ENCODE measurements around the gene PCIF1. TPM values are rescaled to one million over a fixed set of nuclear protein-coding genes. Genes with fewer than 3 reads are reported as not detected.

The PCIF1 gene
- total and polyA plus RNA-seq, 9 of the 15 experiments (the other 6 are each of a cell fraction or from before 2014, with no cell fraction given) = 5.8 to 29.4 (median 11.3) TPM

DNA sequence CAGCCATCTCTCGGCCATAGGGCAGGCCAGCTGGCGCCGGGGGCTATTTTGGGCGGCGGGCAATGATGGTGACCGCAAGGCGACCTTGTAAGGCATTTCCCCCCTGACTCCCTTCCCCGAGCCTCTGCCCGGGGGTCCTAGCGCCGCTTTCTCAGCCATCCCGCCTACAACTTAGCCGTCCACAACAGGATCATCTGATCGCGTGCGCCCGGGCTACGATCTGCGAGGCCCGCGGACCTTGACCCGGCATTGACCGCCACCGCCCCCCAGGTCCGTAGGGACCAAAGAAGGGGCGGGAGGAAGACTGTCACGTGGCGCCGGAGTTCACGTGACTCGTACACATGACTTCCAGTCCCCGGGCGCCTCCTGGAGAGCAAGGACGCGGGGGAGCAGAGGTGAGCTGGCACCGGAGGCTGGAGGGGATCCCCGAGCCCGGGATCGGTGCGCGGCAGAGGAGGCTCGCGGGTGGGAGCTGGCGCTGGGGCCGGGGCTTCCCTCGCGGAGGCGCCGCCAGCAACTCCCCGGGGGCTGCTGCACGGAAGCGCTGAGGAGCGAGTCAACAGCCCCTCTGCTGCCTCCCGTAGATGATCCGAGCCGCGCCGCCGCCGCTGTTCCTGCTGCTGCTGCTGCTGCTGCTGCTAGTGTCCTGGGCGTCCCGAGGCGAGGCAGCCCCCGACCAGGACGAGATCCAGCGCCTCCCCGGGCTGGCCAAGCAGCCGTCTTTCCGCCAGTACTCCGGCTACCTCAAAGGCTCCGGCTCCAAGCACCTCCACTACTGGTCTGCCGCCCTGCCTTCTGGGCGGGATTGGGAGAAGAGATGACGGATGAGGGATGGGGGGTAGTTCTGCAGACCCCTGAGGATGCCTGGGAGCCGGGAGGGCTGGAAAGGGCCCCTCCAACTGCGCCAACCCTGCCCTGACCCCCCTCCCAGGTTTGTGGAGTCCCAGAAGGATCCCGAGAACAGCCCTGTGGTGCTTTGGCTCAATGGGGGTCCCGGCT is 43.2 kb upstream of the PCIF1 start, which contains the start of the genes CTSA and NEURL2:
Gene CTSA, plus strand, starts transcription at position 351 of the 999 bp plus-strand sequence. Its CDS starts 234 bp downstream, at position 585.
Gene NEURL2, minus strand, starts transcription at position 224 of the 999 bp plus-strand sequence. Its CDS starts 217 bp downstream, at position 7.
- CTCF ChIA-PET (ENCODE audit: low intra/inter-chr PET ratio) = interaction anchor here (0.8 to 2.7 kb wide), 5 partner anchors 91 to 572 kb away, joined by 3 to 9 read pairs (median 3); no protein-coding TSS in a partner anchor
- TF ChIP-seq, protein P1, sequence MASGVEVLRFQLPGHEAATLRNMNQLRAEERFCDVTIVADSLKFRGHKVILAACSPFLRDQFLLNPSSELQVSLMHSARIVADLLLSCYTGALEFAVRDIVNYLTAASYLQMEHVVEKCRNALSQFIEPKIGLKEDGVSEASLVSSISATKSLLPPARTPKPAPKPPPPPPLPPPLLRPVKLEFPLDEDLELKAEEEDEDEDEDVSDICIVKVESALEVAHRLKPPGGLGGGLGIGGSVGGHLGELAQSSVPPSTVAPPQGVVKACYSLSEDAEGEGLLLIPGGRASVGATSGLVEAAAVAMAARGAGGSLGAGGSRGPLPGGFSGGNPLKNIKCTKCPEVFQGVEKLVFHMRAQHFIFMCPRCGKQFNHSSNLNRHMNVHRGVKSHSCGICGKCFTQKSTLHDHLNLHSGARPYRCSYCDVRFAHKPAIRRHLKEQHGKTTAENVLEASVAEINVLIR (CRISPR knock-in tag; IDR thresholded peaks at IDR 0.05) = no peak
- TF ChIP-seq ELF2 (CRISPR knock-in tag; IDR thresholded peaks at IDR 0.05) (no peak), ZNF384 (IDR thresholded peaks at IDR 0.05; ENCODE audit: low read depth, low read length) (no peak), PHF8 (IDR thresholded peaks at IDR 0.05; ENCODE audit: borderline replicate concordance, low read length) (peak; percentile 72; the same call in 1 of the 2 replicates), CBFA2T3 (IDR thresholded peaks at IDR 0.05) (0 out of 2 replicates have a peak, but pooled peaks have one; percentile 18), SIX5 (IDR thresholded peaks at IDR 0.05; ENCODE audit: borderline replicate concordance in 1 of 2, insufficient read depth in 1 of 2, low read depth in 1 of 2, low read length in 2 of 2) (0 out of 4 replicates have a peak, but pooled peaks of 1 of the 2 experiments have one; percentile 19), DACH1 (IDR thresholded peaks at IDR 0.05; ENCODE audit: partially characterized antibody) (peak; percentile 19), DMBX1 (CRISPR knock-in tag; IDR thresholded peaks at IDR 0.05; ENCODE audit: borderline replicate concordance) (peak; percentile 59; the same call in 1 of the 2 replicates), DPF2 (IDR thresholded peaks at IDR 0.05) (peak; percentile 35; the same call in 1 of the 2 replicates)
- TF ChIP-seq, protein P2, sequence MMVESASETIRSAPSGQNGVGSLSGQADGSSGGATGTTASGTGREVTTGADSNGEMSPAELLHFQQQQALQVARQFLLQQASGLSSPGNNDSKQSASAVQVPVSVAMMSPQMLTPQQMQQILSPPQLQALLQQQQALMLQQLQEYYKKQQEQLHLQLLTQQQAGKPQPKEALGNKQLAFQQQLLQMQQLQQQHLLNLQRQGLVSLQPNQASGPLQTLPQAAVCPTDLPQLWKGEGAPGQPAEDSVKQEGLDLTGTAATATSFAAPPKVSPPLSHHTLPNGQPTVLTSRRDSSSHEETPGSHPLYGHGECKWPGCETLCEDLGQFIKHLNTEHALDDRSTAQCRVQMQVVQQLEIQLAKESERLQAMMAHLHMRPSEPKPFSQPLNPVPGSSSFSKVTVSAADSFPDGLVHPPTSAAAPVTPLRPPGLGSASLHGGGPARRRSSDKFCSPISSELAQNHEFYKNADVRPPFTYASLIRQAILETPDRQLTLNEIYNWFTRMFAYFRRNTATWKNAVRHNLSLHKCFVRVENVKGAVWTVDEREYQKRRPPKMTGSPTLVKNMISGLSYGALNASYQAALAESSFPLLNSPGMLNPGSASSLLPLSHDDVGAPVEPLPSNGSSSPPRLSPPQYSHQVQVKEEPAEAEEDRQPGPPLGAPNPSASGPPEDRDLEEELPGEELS (CRISPR knock-in tag; IDR thresholded peaks at IDR 0.05; ENCODE audit: borderline replicate concordance) = no peak
- TF ChIP-seq, protein P3, sequence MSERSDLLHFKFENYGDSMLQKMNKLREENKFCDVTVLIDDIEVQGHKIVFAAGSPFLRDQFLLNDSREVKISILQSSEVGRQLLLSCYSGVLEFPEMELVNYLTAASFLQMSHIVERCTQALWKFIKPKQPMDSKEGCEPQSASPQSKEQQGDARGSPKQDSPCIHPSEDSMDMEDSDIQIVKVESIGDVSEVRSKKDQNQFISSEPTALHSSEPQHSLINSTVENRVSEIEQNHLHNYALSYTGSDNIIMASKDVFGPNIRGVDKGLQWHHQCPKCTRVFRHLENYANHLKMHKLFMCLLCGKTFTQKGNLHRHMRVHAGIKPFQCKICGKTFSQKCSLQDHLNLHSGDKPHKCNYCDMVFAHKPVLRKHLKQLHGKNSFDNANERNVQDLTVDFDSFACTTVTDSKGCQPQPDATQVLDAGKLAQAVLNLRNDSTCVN (CRISPR knock-in tag; IDR thresholded peaks at IDR 0.05) = no peak
- TF ChIP-seq, protein P4, sequence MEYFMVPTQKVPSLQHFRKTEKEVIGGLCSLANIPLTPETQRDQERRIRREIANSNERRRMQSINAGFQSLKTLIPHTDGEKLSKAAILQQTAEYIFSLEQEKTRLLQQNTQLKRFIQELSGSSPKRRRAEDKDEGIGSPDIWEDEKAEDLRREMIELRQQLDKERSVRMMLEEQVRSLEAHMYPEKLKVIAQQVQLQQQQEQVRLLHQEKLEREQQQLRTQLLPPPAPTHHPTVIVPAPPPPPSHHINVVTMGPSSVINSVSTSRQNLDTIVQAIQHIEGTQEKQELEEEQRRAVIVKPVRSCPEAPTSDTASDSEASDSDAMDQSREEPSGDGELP (CRISPR knock-in tag; IDR thresholded peaks at IDR 0.05; ENCODE audit: borderline replicate concordance) = peak; percentile 89

More for the DNA sequence above, 43.2 kb upstream of the PCIF1 start, which contains the start of the genes CTSA and NEURL2:
- Histone ChIP-seq H3K4me3 (peak within 1 kb of the TSS; percentile 69), H3K79me2 (ENCODE audit: control insufficient read depth, insufficient read depth, low read length) (peaks cover 7% of the 10 kb centered on the region; the same call in 1 of the 3 replicates), H3K27me3 (ENCODE audit: control insufficient read depth in 2 of 2, insufficient read depth in 2 of 2, low read length in 2 of 2) (no peaks in the 10 kb centered on the region), H3K9me1 (ENCODE audit: control insufficient read depth, insufficient read depth, low read length) (no peaks in the 10 kb centered on the region), H3K9ac (ENCODE audit: insufficient read depth in 1 of 2, low read depth in 2 of 2, low read length in 2 of 2) (peak within 1 kb of the TSS; percentile 74 to 94), H3K4me2 (ENCODE audit: insufficient read depth, low read length) (peak within 1 kb of the TSS; percentile 81), H2AFZ (ENCODE audit: low read depth, low read length) (peak within 1 kb of the TSS; percentile 96), H3K27ac (ENCODE audit: extremely low read depth, low read depth, low read length) (peak within 1 kb of the TSS; percentile 74), H3K4me1 (replicated peaks in 1 of 2; ENCODE audit: control insufficient read depth in 2 of 2, insufficient read depth in 2 of 2, low read length in 2 of 2) (peaks cover 11 to 40% of the 10 kb centered on the region in 2 experiments), H3K36me3 (ENCODE audit: control insufficient read depth, insufficient read depth, low read length) (peaks cover 33% of the 10 kb centered on the region; the same call in 2 of the 3 replicates), H3K9me3 (replicated peaks; ENCODE audit: control insufficient read depth, insufficient read depth, low read depth, low read length) (no peaks in the 10 kb centered on the region), H4K20me1 (replicated peaks; ENCODE audit: control insufficient read depth, insufficient read depth, low read length) (no peaks in the 10 kb centered on the region)
- POLR2A ChIA-PET = interaction anchor here (0.6 to 3.3 kb wide), 6 partner anchors 9 to 43 kb away, joined by 3 to 13 read pairs (median 4); partner anchors contain the start of genes ACOT8 and ZSWIM1
- DNase-seq (ENCODE audit: extremely low read depth in 1 of 4, low spot score in 3 of 4) = peak; percentile 96 to 98 (median 97)
- FAIRE-seq = peak; percentile 77
- ATAC-seq = peak; percentile 93
- BruUV-seq (replicated peaks) = no TSS peak
- under 1% methylated on average over 54 of the region's 78 CpGs for WGBS (ENCODE audit: insufficient coverage, low coverage, missing lambda C conversion rate)
- in situ Hi-C loops (cut with MboI) (no loop called here), intact Hi-C loops (cut with micrococcal nuclease) (loop anchor here (5.0 kb wide), 1 partner anchor 71 kb away; no protein-coding TSS in a partner anchor)

All from K562 (cell line).